A549 (cell line): ENCODE results near the gene FAM136A. TPM values are rescaled to one million over a fixed set of nuclear protein-coding genes. Genes with fewer than 3 reads are reported as not detected.

Experiments used
- ATAC-seq, 2 experiments: fragments of 200-7000 bp in 1 of 2; fragments of >200 bp in 1 of 2; cut with Nextera tagmentation in 1 of 2; cut with Tn5 transposase in 1 of 2; 3 replicates each; pipeline versions ENCODE4 v1.8.0 to v1.9.1; 2018 to 2020; ENCODE audit warnings: mild to moderate bottlenecking in 1 of 2, moderate library complexity in 1 of 2
- CTCF ChIA-PET: fragments of 300-600 bp; sonication (Branson Sonifier 250); formaldehyde crosslinking; extraction: SDS; loops from one replicate; lab custom pipeline; 2021; ENCODE audit warnings: antibody characterized with exemption, inconsistent platforms; lab: Yijun Ruan, JAX
- POLR2A ChIA-PET: fragments of 350-600 bp; formaldehyde crosslinking; extraction: SDS; loops from one replicate; lab custom pipeline; 2021; ENCODE audit warnings: antibody characterized with exemption, inconsistent platforms; lab: Yijun Ruan, JAX
- DNase-seq, 2 experiments: peaks; one replicate each; pipeline versions ENCODE4 v3.0.0 to v3.0.0-alpha.2; 2011 to 2016; ENCODE audit warnings: low read depth in 1 of 2, low spot score in 1 of 2
- FAIRE-seq: peaks from 2 replicates; lab custom pipeline; 2011; peaks lifted over from hg19 to GRCh38; lab: Jason Lieb, UNC
- H3K27ac ChIP-seq, 2 experiments: fragments of >200 bp; sonication (Bioruptor Twin); formaldehyde crosslinking; 3 replicates each; pipeline ENCODE4 v1.5.1; 2016 to 2017
- H3K4me1 ChIP-seq: fragments of >200 bp; sonication (Bioruptor Twin); formaldehyde crosslinking; 3 replicates; pipeline ENCODE4 v1.6.1; 2016
- H3K4me2 ChIP-seq: fragments of >200 bp; sonication (Bioruptor Twin); formaldehyde crosslinking; 3 replicates; pipeline ENCODE4 v1.6.1; 2016
- H3K4me3 ChIP-seq: fragments of >200 bp; sonication (Bioruptor Twin); formaldehyde crosslinking; 3 replicates; pipeline ENCODE4 v1.5.1; 2016
- H3K9me3 ChIP-seq: fragments of >200 bp; sonication (Bioruptor Twin); formaldehyde crosslinking; 3 replicates; pipeline ENCODE4 v1.6.1; 2016
- BCL3 ChIP-seq: fragments of >200 bp; sonication (Bioruptor Twin); formaldehyde crosslinking; IDR thresholded peaks from 3 replicates; pipeline ENCODE4 v1.6.1; 2016
- CEBPB ChIP-seq, 2 experiments: fragments of >200 bp in 1 of 2; sonication (Bioruptor Twin) in 1 of 2; formaldehyde crosslinking in 1 of 2; IDR thresholded peaks; 2 replicates each; pipeline ENCODE4 v1.6.1; 2012 to 2016
- CTCF ChIP-seq: fragments of >200 bp; sonication (Bioruptor Twin); formaldehyde crosslinking; IDR thresholded peaks from 3 replicates; pipeline ENCODE4 v1.5.1; 2016
- EHF ChIP-seq: fragments of 250-450 bp; sonication (Bioruptor Pico); IDR thresholded peaks from 2 replicates; pipeline ENCODE4 v1.5.0; 2020; ENCODE audit warnings: mild to moderate bottlenecking
- EHMT2 ChIP-seq: fragments of 200-600 bp; sonication (generic); IDR thresholded peaks from 2 replicates; pipeline ENCODE4 v1.6.1; 2016; ENCODE audit warnings: antibody characterized with exemption, low read depth, mild to moderate bottlenecking, moderate library complexity
- FOSB ChIP-seq: fragments of 250-450 bp; sonication (Bioruptor Pico); IDR thresholded peaks from 2 replicates; pipeline ENCODE4 v1.5.0; 2020; ENCODE audit warnings: mild to moderate bottlenecking, moderate library complexity
- FOSL2 ChIP-seq, 2 experiments: fragments of 450-650 bp in 1 of 2; fragments of >200 bp in 1 of 2; sonication (Bioruptor Twin) in 1 of 2; formaldehyde crosslinking; IDR thresholded peaks; 2 replicates each; pipeline versions ENCODE4 v1.5.0 to v1.6.1; 2016 to 2020; ENCODE audit warnings: mild to moderate bottlenecking in 1 of 2, moderate library complexity in 1 of 2
- GATA3 ChIP-seq: IDR thresholded peaks from 2 replicates; pipeline ENCODE4 v1.6.1; 2012; ENCODE audit warnings: borderline replicate concordance
- HDAC2 ChIP-seq: fragments of 200-600 bp; sonication (generic); IDR thresholded peaks from 2 replicates; pipeline ENCODE4 v1.6.1; 2016
- HEYL ChIP-seq: fragments of 250-450 bp; sonication (Bioruptor Pico); IDR thresholded peaks from 2 replicates; pipeline ENCODE4 v1.8.0; 2021; ENCODE audit warnings: mild to moderate bottlenecking, moderate library complexity
- HOXA7 ChIP-seq: fragments of 250-450 bp; sonication (Bioruptor Pico); IDR thresholded peaks from 2 replicates; pipeline ENCODE4 v1.5.0; 2020; ENCODE audit warnings: mild to moderate bottlenecking, moderate library complexity
- HOXB13 ChIP-seq: fragments of 250-450 bp; sonication (Bioruptor Pico); IDR thresholded peaks from 2 replicates; pipeline ENCODE4 v1.5.0; 2020; ENCODE audit warnings: low read depth, mild to moderate bottlenecking, moderate library complexity
- JUN ChIP-seq, 2 experiments: fragments of >200 bp; sonication (Bioruptor Twin); formaldehyde crosslinking; IDR thresholded peaks; 2 replicates in 1 of 2; 3 replicates in 1 of 2; pipeline ENCODE4 v1.6.1; 2016 to 2017
- JUNB ChIP-seq: fragments of >200 bp; sonication (Bioruptor Twin); formaldehyde crosslinking; IDR thresholded peaks from 2 replicates; pipeline ENCODE4 v1.6.1; 2016
- KDM1A ChIP-seq: fragments of 200-600 bp; sonication (generic); IDR thresholded peaks from 2 replicates; pipeline ENCODE4 v1.6.1; 2016; ENCODE audit warnings: low read depth, mild to moderate bottlenecking
- NFE2L2 ChIP-seq: fragments of 150-350 bp; conservative IDR thresholded peaks from 2 replicates; pipeline ENCODE4 v1.6.1; 2014; ENCODE audit warnings: low read length
- NPAS2 ChIP-seq: fragments of 250-450 bp; sonication (Bioruptor Pico); IDR thresholded peaks from 2 replicates; pipeline ENCODE4 v1.8.0; 2022; ENCODE audit warnings: mild to moderate bottlenecking, moderate library complexity, borderline replicate concordance
- NR3C1 ChIP-seq: fragments of >200 bp; sonication (Bioruptor Twin); formaldehyde crosslinking; IDR thresholded peaks from 3 replicates; pipeline ENCODE4 v1.6.1; 2017
- PHF8 ChIP-seq: fragments of 200-600 bp; sonication (generic); IDR thresholded peaks from 2 replicates; pipeline ENCODE4 v1.6.1; 2016; ENCODE audit warnings: low read depth, mild to moderate bottlenecking, antibody characterized with exemption, moderate library complexity, borderline replicate concordance
- POLR2A ChIP-seq: IDR thresholded peaks from 2 replicates; pipeline ENCODE4 v1.6.1; 2012; ENCODE audit warnings: mild to moderate bottlenecking, low read length
- POLR2AphosphoS2 ChIP-seq: conservative IDR thresholded peaks from 2 replicates; pipeline ENCODE4 v1.6.1; 2012; ENCODE audit warnings: low read length, improper control_type of control experiment, inconsistent platforms
- RARB ChIP-seq: fragments of 250-450 bp; sonication (Bioruptor Pico); IDR thresholded peaks from 2 replicates; pipeline ENCODE4 v1.8.0; 2021; ENCODE audit warnings: mild to moderate bottlenecking, moderate library complexity
- RFX5 ChIP-seq: fragments of 450-650 bp; IDR thresholded peaks from 2 replicates; pipeline ENCODE4 v1.7.1; 2014; ENCODE audit warnings: antibody characterized with exemption, mild to moderate bottlenecking, moderate library complexity
- RNF2 ChIP-seq: fragments of 200-600 bp; sonication (generic); IDR thresholded peaks from 2 replicates; pipeline ENCODE4 v1.6.1; 2016; ENCODE audit warnings: low read depth, mild to moderate bottlenecking, antibody characterized with exemption, moderate library complexity, borderline replicate concordance
- SMC3 ChIP-seq: fragments of >200 bp; sonication (Bioruptor Twin); formaldehyde crosslinking; IDR thresholded peaks from 3 replicates; pipeline ENCODE4 v1.6.1; 2018; ENCODE audit warnings: inconsistent platforms
- TFCP2L1 ChIP-seq: fragments of 250-450 bp; sonication (Bioruptor Pico); IDR thresholded peaks from 2 replicates; pipeline ENCODE4 v1.5.0; 2021; ENCODE audit warnings: mild to moderate bottlenecking
- TP53 ChIP-seq: fragments of 250-450 bp; sonication (Bioruptor Pico); IDR thresholded peaks from 2 replicates; pipeline ENCODE4 v1.5.0; 2021; ENCODE audit warnings: mild to moderate bottlenecking, moderate library complexity
- USF2 ChIP-seq: fragments of 450-650 bp; IDR thresholded peaks from 2 replicates; pipeline ENCODE4 v1.6.1; 2014; ENCODE audit warnings: antibody characterized with exemption
- ZNF302 ChIP-seq: fragments of 250-450 bp; sonication (Bioruptor Pico); IDR thresholded peaks from 2 replicates; pipeline ENCODE4 v1.9.0; 2021; ENCODE audit warnings: inconsistent platforms, mild to moderate bottlenecking, moderate library complexity
- WGBS: methylation state at CpG from one replicate; pipeline ENCODE4 v1.1.6; 2017; ENCODE audit errors: missing lambda C conversion rate; 5-methylcytosine and 5-hydroxymethylcytosine counted together
- polyA minus RNA-seq: library from RNA; depleted of rRNA, polyadenylated mRNA; stranded (reverse); fragments of >200 nt; gene quantifications from 2 replicates; pipeline ENCODE4 v1.2.3, GENCODE V29; 2011; rRNA and poly(A)+ RNA removed
- polyA plus RNA-seq, 4 experiments: library from polyadenylated mRNA; depleted of rRNA in 3 of 4; stranded (reverse); fragments of >200 nt; fragmentation: RNase III in 1 of 4; extraction: RNeasy Plus Mini Kit Qiagen cat#74134 plus additional on column Dnase treatment in 1 of 4; gene quantifications; 2 replicates in 3 of 4; 3 replicates in 1 of 4; pipeline ENCODE4 v1.2.3, GENCODE V29; 2011 to 2017
- TF ChIP-seq, protein P1 (sequence below): fragments of 150-350 bp; IDR thresholded peaks from 2 replicates; pipeline ENCODE4 v1.6.1; 2014; ENCODE audit warnings: low read depth, mild to moderate bottlenecking, low read length
- TF ChIP-seq, protein P2 (sequence below): fragments of >200 bp; sonication (Bioruptor Twin); formaldehyde crosslinking; IDR thresholded peaks from 2 replicates; pipeline ENCODE4 v1.6.1; 2016
- TF ChIP-seq, protein P3 (sequence below): fragments of 250-450 bp; sonication (Bioruptor Pico); IDR thresholded peaks from 2 replicates; pipeline ENCODE4 v1.5.0; 2021; ENCODE audit warnings: mild to moderate bottlenecking, moderate library complexity, borderline replicate concordance

Gene FAM136A
- polyA plus RNA-seq (2011; rRNA removed) (88.5 and 117 TPM in 2 replicates), polyA plus RNA-seq (2017; fragmentation: RNase III; extraction: RNeasy Plus Mini Kit Qiagen cat#74134 plus additional on column Dnase treatment) (112 to 125 TPM (median 119 TPM) in 3 replicates), polyA minus RNA-seq (17.9 and 22.2 TPM in 2 replicates)
- polyA plus RNA-seq (2012; cell fraction: cytosol; rRNA removed): 86.3 and 86.8 TPM in 2 replicates
- polyA plus RNA-seq (2012; cell fraction: nucleus; rRNA removed): 48.5 and 56.0 TPM in 2 replicates

- H3K4me3 ChIP-seq: peak within 1 kb of the TSS; percentile 95
- WGBS: under 1% methylated on average over 54 of the region's 79 CpGs
- CTCF ChIA-PET: interaction anchor here (0.6 to 14.4 kb wide), 38 partner anchors 7 to 684 kb away, joined by 3 to 322 read pairs (median 5); partner anchors contain the start of genes ADD2, MXD1, PCYOX1 and SNRPG
- H3K4me2 ChIP-seq: peak within 1 kb of the TSS; percentile 88
- POLR2A ChIA-PET: interaction anchor here (1.2 to 1.7 kb wide), 3 partner anchors 8 to 344 kb away, joined by 3 to 12 read pairs (median 4); partner anchors contain the start of gene SNRPG
- peak; percentile 78 to 89 for DNase-seq
- peak; percentile 86 to 94 for ATAC-seq
- peak within 1 kb of the TSS; percentile 95 to 96 for H3K27ac ChIP-seq
- FAIRE-seq: no peak
- H3K9me3 ChIP-seq: peaks cover 7% of the 10 kb centered on the region; the same call in 1 of the 3 replicates
- peaks cover 6% of the 10 kb centered on the region for H3K4me1 ChIP-seq
- peak; percentile 75 for TF ChIP-seq CTCF
- TF ChIP-seq NPAS2 (CRISPR knock-in tag): no peak
- TF ChIP-seq USF2: no peak
- TF ChIP-seq, protein P1, sequence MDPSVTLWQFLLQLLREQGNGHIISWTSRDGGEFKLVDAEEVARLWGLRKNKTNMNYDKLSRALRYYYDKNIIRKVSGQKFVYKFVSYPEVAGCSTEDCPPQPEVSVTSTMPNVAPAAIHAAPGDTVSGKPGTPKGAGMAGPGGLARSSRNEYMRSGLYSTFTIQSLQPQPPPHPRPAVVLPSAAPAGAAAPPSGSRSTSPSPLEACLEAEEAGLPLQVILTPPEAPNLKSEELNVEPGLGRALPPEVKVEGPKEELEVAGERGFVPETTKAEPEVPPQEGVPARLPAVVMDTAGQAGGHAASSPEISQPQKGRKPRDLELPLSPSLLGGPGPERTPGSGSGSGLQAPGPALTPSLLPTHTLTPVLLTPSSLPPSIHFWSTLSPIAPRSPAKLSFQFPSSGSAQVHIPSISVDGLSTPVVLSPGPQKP: no peak
- peak; percentile 63 for TF ChIP-seq SMC3
- peak; percentile 96 for TF ChIP-seq PHF8
- no peak for TF ChIP-seq CEBPB (IDR thresholded peaks at IDR 0.05)
- TF ChIP-seq, protein P2, sequence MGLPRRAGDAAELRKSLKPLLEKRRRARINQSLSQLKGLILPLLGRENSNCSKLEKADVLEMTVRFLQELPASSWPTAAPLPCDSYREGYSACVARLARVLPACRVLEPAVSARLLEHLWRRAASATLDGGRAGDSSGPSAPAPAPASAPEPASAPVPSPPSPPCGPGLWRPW: no peak
- peak; percentile 64 to 92; a peak in 4 of 5 replicates for TF ChIP-seq JUN (IDR thresholded peaks at IDR 0.05)
- TF ChIP-seq, protein P3, sequence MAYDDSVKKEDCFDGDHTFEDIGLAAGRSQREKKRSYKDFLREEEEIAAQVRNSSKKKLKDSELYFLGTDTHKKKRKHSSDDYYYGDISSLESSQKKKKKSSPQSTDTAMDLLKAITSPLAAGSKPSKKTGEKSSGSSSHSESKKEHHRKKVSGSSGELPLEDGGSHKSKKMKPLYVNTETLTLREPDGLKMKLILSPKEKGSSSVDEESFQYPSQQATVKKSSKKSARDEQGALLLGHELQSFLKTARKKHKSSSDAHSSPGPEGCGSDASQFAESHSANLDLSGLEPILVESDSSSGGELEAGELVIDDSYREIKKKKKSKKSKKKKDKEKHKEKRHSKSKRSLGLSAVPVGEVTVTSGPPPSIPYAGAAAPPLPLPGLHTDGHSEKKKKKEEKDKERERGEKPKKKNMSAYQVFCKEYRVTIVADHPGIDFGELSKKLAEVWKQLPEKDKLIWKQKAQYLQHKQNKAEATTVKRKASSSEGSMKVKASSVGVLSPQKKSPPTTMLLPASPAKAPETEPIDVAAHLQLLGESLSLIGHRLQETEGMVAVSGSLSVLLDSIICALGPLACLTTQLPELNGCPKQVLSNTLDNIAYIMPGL (CRISPR knock-in tag): peak; percentile 86
- TF ChIP-seq HDAC2: no peak
- no peak for TF ChIP-seq FOSL2 (IDR thresholded peaks at IDR 0.05)
- peak; percentile 31 for TF ChIP-seq FOSL2 (CRISPR knock-in tag; IDR thresholded peaks at IDR 0.05)
- no peak for TF ChIP-seq RARB (CRISPR knock-in tag)
- TF ChIP-seq POLR2AphosphoS2: no peak
- TF ChIP-seq NR3C1: no peak
- TF ChIP-seq HEYL: no peak
- TF ChIP-seq FOSB (CRISPR knock-in tag): no peak
- TF ChIP-seq BCL3: peak; percentile 88; the same call in 2 of the 3 replicates
- TF ChIP-seq RNF2: no peak
- no peak for TF ChIP-seq HOXB13 (CRISPR knock-in tag)
- no peak for TF ChIP-seq EHF
- TF ChIP-seq JUNB: no peak
- TF ChIP-seq EHMT2: no peak
- TF ChIP-seq TFCP2L1: no peak
- no peak for TF ChIP-seq NFE2L2
- TF ChIP-seq POLR2A: peak; percentile 96
- TF ChIP-seq GATA3: no peak
- TF ChIP-seq HOXA7 (CRISPR knock-in tag): no peak
- no peak for TF ChIP-seq KDM1A
- TF ChIP-seq RFX5: no peak
- TF ChIP-seq ZNF302: no peak
- TF ChIP-seq TP53 (CRISPR knock-in tag): no peak
These were observed at the start of gene FAM136A for GRCh38 chr2:70301344-70302194. Gene FAM136A, minus strand, starts transcription at chr2:70302067. Its CDS starts 56 bp downstream, at chr2:70302011.
